ENCODE results near the gene JAKMIP2. TPM values are rescaled to one million over a fixed set of nuclear protein-coding genes. Genes with fewer than 3 reads are reported as not detected.

The JAKMIP2 gene
- total and polyA plus RNA-seq, 10 of the 15 experiments (the other 5 are each of a cell fraction or from before 2014, with no cell fraction given), result 0.51 to 1.8 (median 0.89) TPM

DNA sequence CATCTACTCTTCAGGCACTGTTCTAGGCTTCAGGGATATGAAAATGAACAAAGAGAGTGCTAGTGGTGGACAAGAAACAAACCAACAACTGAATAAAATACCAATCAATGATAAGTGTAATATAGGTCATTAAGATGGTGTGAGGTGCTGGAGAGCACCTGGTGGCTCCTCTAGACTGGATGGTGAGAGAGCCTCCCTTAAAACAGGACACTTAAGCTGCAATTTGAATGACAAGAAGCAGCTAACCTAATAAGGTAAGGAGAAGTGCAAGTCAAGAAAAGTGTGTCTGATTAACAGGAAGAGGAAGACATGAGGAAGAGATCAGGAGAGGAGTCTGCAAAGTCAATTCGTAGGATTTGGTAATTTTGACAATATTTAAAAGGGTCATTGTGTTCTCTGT is 23.1 kb downstream of the JAKMIP2 start:
- ATAC-seq (no peak), FAIRE-seq (no peak)
- CTCF ChIA-PET, result no interaction called here

DNA sequence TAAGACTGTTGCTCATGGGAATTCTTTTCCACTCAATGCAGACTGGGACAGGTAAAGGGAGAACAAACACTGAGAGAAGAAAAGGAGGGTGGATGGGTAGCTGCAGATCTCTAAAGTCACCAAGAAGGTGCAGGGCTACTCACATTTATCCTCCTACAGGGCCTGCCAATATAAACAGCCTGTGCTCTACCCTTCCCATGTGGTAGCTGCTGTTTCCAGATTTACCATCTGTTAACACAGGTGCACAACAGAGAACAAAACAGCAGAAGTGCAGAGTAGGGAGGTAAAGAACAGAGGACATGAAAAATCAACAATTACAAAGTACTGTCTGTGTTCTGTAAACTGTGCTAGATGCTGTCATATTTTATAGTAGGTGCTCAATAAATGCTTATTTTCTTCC is 26.0 kb downstream of the JAKMIP2 start:
- no peaks in the 10 kb centered on the region for H3K27me3 ChIP-seq (replicated peaks in 1 of 2; ENCODE audit: control insufficient read depth in 2 of 2, insufficient read depth in 2 of 2, low read length in 1 of 2)
- H3K27ac ChIP-seq (ENCODE audit: control insufficient read depth, insufficient read depth), result no peak overlapping the region
- no peaks in the 10 kb centered on the region for H3K9me3 ChIP-seq (replicated peaks; ENCODE audit: control insufficient read depth, insufficient read depth, low read length)
- FAIRE-seq (no peak), DNase-seq (ENCODE audit: low read depth, low spot score) (no peak), ATAC-seq (no peak)
- ChIA-PET POLR2A (no interaction called here), RAD21 (ENCODE audit: unreplicated experiment) (no interaction called here), SMC1A (ENCODE audit: uncharacterized antibody, unreplicated experiment) (no interaction called here), CTCF (no interaction called here)
- H3K4me1 ChIP-seq (ENCODE audit: control insufficient read depth, insufficient read depth, low read length), result no peaks in the 10 kb centered on the region
- no peaks in the 10 kb centered on the region for H3K79me2 ChIP-seq (ENCODE audit: control insufficient read depth, insufficient read depth, low read length)
- no peak overlapping the region for H2AFZ ChIP-seq (ENCODE audit: control insufficient read depth, low read depth, low read length)
- H3K4me2 ChIP-seq (ENCODE audit: control insufficient read depth, insufficient read depth), result no peak overlapping the region
- H3K9ac ChIP-seq (ENCODE audit: control insufficient read depth, insufficient read depth, low read length), result no peak overlapping the region
- H3K4me3 ChIP-seq, result no peak overlapping the region
- in situ Hi-C loops (cut with MboI) (no loop called here), intact Hi-C loops (cut with micrococcal nuclease; ENCODE audit: unreplicated experiment) (no loop called here)
- H4K20me1 ChIP-seq (ENCODE audit: control insufficient read depth, insufficient read depth), result no peaks in the 10 kb centered on the region
- BruUV-seq (replicated peaks), result no TSS peak
- H3K36me3 ChIP-seq (ENCODE audit: control insufficient read depth in 2 of 2, insufficient read depth in 2 of 2, low read length in 1 of 2), result no peaks in the 10 kb centered on the region
- TF ChIP-seq BRCA1 (IDR thresholded peaks at IDR 0.05; ENCODE audit: low read depth, low read length) (no peak), WRNIP1 (IDR thresholded peaks at IDR 0.05; ENCODE audit: borderline replicate concordance, low read depth, low read length) (no peak), MYB (IDR thresholded peaks at IDR 0.05; ENCODE audit: borderline replicate concordance, low read depth, low read length) (no peak), STAT3 (IDR thresholded peaks at IDR 0.05; ENCODE audit: low read depth, low read length) (no peak), NR2C2 (IDR thresholded peaks at IDR 0.05; ENCODE audit: borderline replicate concordance, control insufficient read depth, insufficient read length, low read depth) (no peak), ZBED1 (IDR thresholded peaks at IDR 0.05; ENCODE audit: borderline replicate concordance) (no peak), SUZ12 (IDR thresholded peaks at IDR 0.05; ENCODE audit: unreplicated experiment) (no peak), HCFC1 (IDR thresholded peaks at IDR 0.05; ENCODE audit: low read length) (no peak)
- TF ChIP-seq, protein P1, sequence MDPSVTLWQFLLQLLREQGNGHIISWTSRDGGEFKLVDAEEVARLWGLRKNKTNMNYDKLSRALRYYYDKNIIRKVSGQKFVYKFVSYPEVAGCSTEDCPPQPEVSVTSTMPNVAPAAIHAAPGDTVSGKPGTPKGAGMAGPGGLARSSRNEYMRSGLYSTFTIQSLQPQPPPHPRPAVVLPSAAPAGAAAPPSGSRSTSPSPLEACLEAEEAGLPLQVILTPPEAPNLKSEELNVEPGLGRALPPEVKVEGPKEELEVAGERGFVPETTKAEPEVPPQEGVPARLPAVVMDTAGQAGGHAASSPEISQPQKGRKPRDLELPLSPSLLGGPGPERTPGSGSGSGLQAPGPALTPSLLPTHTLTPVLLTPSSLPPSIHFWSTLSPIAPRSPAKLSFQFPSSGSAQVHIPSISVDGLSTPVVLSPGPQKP (IDR thresholded peaks at IDR 0.05; ENCODE audit: low read depth, low read length), result no peak
- TF ChIP-seq, protein P2, sequence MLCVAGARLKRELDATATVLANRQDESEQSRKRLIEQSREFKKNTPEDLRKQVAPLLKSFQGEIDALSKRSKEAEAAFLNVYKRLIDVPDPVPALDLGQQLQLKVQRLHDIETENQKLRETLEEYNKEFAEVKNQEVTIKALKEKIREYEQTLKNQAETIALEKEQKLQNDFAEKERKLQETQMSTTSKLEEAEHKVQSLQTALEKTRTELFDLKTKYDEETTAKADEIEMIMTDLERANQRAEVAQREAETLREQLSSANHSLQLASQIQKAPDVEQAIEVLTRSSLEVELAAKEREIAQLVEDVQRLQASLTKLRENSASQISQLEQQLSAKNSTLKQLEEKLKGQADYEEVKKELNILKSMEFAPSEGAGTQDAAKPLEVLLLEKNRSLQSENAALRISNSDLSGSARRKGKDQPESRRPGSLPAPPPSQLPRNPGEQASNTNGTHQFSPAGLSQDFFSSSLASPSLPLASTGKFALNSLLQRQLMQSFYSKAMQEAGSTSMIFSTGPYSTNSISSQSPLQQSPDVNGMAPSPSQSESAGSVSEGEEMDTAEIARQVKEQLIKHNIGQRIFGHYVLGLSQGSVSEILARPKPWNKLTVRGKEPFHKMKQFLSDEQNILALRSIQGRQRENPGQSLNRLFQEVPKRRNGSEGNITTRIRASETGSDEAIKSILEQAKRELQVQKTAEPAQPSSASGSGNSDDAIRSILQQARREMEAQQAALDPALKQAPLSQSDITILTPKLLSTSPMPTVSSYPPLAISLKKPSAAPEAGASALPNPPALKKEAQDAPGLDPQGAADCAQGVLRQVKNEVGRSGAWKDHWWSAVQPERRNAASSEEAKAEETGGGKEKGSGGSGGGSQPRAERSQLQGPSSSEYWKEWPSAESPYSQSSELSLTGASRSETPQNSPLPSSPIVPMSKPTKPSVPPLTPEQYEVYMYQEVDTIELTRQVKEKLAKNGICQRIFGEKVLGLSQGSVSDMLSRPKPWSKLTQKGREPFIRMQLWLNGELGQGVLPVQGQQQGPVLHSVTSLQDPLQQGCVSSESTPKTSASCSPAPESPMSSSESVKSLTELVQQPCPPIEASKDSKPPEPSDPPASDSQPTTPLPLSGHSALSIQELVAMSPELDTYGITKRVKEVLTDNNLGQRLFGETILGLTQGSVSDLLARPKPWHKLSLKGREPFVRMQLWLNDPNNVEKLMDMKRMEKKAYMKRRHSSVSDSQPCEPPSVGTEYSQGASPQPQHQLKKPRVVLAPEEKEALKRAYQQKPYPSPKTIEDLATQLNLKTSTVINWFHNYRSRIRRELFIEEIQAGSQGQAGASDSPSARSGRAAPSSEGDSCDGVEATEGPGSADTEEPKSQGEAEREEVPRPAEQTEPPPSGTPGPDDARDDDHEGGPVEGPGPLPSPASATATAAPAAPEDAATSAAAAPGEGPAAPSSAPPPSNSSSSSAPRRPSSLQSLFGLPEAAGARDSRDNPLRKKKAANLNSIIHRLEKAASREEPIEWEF (IDR thresholded peaks at IDR 0.05; ENCODE audit: insufficient replicate concordance, low read depth, low read length), result no peak
- TF ChIP-seq, protein P3, sequence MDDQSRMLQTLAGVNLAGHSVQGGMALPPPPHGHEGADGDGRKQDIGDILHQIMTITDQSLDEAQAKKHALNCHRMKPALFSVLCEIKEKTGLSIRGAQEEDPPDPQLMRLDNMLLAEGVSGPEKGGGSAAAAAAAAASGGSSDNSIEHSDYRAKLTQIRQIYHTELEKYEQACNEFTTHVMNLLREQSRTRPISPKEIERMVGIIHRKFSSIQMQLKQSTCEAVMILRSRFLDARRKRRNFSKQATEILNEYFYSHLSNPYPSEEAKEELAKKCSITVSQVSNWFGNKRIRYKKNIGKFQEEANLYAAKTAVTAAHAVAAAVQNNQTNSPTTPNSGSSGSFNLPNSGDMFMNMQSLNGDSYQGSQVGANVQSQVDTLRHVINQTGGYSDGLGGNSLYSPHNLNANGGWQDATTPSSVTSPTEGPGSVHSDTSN (IDR thresholded peaks at IDR 0.05; ENCODE audit: insufficient replicate concordance, low read depth, low read length), result no peak

More for the DNA sequence above, 23.1 kb downstream of the JAKMIP2 start:
- no peaks in the 10 kb centered on the region for H4K20me1 ChIP-seq (ENCODE audit: control insufficient read depth, insufficient read depth)
- no peak overlapping the region for H2AFZ ChIP-seq (ENCODE audit: control insufficient read depth, low read depth, low read length)
- no peak overlapping the region for H3K4me3 ChIP-seq
- SMC1A ChIA-PET (ENCODE audit: uncharacterized antibody, unreplicated experiment), result no interaction called here
- RAD21 ChIA-PET (ENCODE audit: unreplicated experiment), result no interaction called here
- H3K9ac ChIP-seq (ENCODE audit: control insufficient read depth, insufficient read depth, low read length), result no peak overlapping the region
- intact Hi-C loops (cut with micrococcal nuclease; ENCODE audit: unreplicated experiment) (no loop called here), in situ Hi-C loops (cut with MboI) (no loop called here)
- no peaks in the 10 kb centered on the region for H3K4me1 ChIP-seq (ENCODE audit: control insufficient read depth, insufficient read depth, low read length)
- POLR2A ChIA-PET, result no interaction called here
- no peaks in the 10 kb centered on the region for H3K79me2 ChIP-seq (ENCODE audit: control insufficient read depth, insufficient read depth, low read length)
- no peak overlapping the region for H3K27ac ChIP-seq (ENCODE audit: control insufficient read depth, insufficient read depth)
- WGBS (ENCODE audit: insufficient coverage, insufficient replicate concordance, low lambda C conversion rate, missing lambda C conversion rate), result 0% methylated on average over 1 of the region's 1 CpG
- no peaks in the 10 kb centered on the region for H3K9me3 ChIP-seq (replicated peaks; ENCODE audit: control insufficient read depth, insufficient read depth, low read length)
- no peak overlapping the region for H3K4me2 ChIP-seq (ENCODE audit: control insufficient read depth, insufficient read depth)
- no peaks in the 10 kb centered on the region for H3K36me3 ChIP-seq (ENCODE audit: control insufficient read depth in 2 of 2, insufficient read depth in 2 of 2, low read length in 1 of 2)
- BruUV-seq (replicated peaks), result no TSS peak
- TF ChIP-seq NFYA (IDR thresholded peaks at IDR 0.05; ENCODE audit: borderline replicate concordance, low read depth, low read length), result no peak
- no peak for DNase-seq (ENCODE audit: low read depth, low spot score)
- H3K27me3 ChIP-seq (replicated peaks in 1 of 2; ENCODE audit: control insufficient read depth in 2 of 2, insufficient read depth in 2 of 2, low read length in 1 of 2), result no peaks in the 10 kb centered on the region

Data from GM12878 (cell line).